ENCODE measurements around the gene RAB8B.

RAB8B gene

DNA sequence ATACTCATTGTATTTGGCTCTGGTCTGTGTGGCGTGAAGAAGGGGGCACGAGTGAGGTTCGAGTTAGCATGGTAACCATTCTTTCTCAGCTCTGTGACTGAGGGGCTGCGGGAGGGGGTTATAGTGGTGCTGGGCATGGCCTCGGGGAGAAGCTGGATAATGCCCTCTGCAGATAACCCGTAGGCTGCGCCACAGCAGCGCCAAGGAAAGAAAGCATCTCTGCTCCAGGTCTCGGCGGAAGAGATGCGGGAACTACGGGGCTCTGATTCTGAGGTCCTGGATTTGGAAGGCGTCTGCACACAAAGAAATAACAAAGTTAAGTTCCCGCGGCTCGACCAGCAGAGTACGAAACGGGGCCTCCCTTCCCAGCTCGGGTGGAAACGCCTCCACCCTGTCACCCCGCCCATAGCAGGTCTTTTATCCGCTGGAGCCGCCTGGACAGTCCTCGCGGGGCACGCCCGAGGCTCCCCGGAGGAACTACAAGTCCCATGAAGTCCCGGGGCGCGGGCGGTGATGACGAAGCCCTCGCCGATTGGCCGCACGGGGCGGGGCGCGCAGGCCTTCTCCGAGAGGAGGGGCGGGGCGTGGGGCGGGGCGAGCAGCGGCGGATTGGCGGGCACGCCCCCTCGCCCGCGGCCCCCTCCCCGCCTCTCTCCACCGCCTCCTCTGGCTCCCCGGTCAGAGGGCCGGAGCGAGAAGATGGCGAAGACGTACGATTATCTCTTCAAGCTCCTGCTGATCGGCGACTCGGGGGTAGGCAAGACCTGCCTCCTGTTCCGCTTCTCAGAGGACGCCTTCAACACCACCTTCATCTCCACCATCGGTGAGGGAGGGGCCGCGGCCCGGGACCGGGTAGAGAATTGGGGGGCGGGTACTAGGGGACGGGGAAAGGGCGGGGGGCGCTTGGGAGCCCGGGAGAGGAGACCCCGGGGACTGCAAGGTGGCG, at the start of gene RAB8B:
TSS of gene RAB8B (plus strand) at position 681 of the 946 bp plus-strand sequence. CDS start at position 700, 19 bp downstream.
- peak; percentile 98 to 99 for DNase-seq
- TF ChIP-seq POLR2A (IDR thresholded peaks at IDR 0.05; ENCODE audit: low read length) (no peak), GATA1 (IDR thresholded peaks at IDR 0.05; ENCODE audit: low read depth, low read length) (no peak)

DNA sequence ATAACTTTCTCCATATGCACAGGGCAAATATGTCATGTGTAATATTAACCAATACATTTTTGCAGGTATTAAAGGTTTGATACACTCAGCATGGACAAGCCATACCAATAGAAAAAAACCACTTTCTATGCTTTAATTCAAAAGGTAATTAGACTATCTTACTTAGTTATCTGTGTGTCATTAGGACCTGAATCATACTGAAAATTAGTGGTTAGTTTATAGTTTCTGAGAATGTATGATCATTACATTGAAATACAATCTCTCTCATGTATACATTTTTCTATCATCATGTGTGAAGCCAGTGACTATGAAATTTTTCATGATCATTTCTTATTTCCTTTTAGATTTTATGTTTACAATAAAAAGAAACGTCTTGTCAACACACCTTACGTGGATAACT, 48.5 kb upstream of the RAB8B start:
- no peak for DNase-seq
- no peak for TF ChIP-seq POLR2A (IDR thresholded peaks at IDR 0.05; ENCODE audit: low read length)
- TF ChIP-seq GATA1 (IDR thresholded peaks at IDR 0.05; ENCODE audit: low read depth, low read length): no peak

- no peak for TF ChIP-seq GATA1 (IDR thresholded peaks at IDR 0.05; ENCODE audit: low read depth, low read length)
- TF ChIP-seq POLR2A (IDR thresholded peaks at IDR 0.05; ENCODE audit: low read length): no peak
- no peak for DNase-seq
Measured at GRCh38 chr15:63145426-63145825, 44.0 kb upstream of the RAB8B start.

- no peak for TF ChIP-seq POLR2A (IDR thresholded peaks at IDR 0.05; ENCODE audit: low read length)
- no peak for TF ChIP-seq GATA1 (IDR thresholded peaks at IDR 0.05; ENCODE audit: low read depth, low read length)
- no peak for DNase-seq
Measured at GRCh38 chr15:63146684-63147083, 42.7 kb upstream of the RAB8B start.

DNA sequence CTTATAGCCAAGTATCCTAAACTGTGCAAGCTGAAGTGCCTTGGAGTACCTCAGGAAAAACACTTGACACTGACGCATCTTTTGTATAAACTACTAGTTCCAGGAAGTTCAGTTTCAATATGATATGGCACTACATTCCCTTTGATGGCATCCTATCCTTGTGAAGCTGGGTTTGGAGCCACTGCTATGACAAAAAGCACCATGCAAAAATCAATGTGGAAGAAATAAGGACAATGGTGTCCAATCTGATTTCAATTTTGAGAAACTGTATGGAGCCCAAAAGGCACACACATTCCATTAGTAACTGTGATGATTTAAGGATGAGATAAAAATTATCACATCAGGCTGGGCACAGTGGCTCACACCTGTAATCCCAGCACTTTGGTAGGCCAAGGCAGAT, 37.7 kb upstream of the RAB8B start:
- no peak for DNase-seq
- no peak for TF ChIP-seq GATA1 (IDR thresholded peaks at IDR 0.05; ENCODE audit: low read depth, low read length)
- no peak for TF ChIP-seq POLR2A (IDR thresholded peaks at IDR 0.05; ENCODE audit: low read length)

GRCh38 chr15:63155486-63155885, 33.9 kb upstream of the RAB8B start:
- TF ChIP-seq POLR2A (IDR thresholded peaks at IDR 0.05; ENCODE audit: low read length) (no peak), GATA1 (IDR thresholded peaks at IDR 0.05; ENCODE audit: low read depth, low read length) (no peak)
- no peak for DNase-seq

DNA sequence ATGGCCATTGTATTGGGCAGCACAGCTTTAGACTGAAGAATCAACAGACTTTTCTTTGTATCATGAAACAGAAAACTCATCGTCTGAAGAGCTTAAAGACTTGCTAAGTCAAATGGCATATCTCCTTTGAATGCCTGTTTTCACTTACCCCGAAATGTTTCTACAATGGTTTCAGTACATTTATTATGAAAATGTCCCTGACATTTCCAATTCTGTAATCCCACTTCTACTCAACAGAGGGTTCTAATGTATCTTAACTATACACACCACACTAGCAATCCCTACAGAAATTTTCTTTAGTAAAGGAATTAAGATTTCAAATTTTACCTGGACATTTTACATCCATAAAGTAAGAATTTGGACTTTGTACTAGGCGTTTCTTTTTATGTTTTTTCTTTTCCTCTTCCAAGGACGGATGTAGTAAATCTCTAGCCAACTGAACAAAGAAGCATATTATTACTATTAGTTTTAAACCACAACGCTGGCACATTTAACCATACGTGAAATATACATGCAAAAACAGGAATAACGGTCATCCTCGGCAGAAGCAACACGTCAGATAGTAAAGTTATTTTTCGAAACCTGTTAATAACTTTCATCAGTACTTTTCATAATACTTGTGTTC, 33.2 kb upstream of the RAB8B start:
- DNase-seq: peak; percentile 29 to 58
- no peak for TF ChIP-seq POLR2A (IDR thresholded peaks at IDR 0.05; ENCODE audit: low read length)
- TF ChIP-seq GATA1 (IDR thresholded peaks at IDR 0.05; ENCODE audit: low read depth, low read length): no peak

GRCh38 chr15:63156755-63157117, 32.7 kb upstream of the RAB8B start:
- TF ChIP-seq POLR2A (IDR thresholded peaks at IDR 0.05; ENCODE audit: low read length) (no peak), GATA1 (IDR thresholded peaks at IDR 0.05; ENCODE audit: low read depth, low read length) (no peak)
- DNase-seq: peak; percentile 68 to 86

DNA sequence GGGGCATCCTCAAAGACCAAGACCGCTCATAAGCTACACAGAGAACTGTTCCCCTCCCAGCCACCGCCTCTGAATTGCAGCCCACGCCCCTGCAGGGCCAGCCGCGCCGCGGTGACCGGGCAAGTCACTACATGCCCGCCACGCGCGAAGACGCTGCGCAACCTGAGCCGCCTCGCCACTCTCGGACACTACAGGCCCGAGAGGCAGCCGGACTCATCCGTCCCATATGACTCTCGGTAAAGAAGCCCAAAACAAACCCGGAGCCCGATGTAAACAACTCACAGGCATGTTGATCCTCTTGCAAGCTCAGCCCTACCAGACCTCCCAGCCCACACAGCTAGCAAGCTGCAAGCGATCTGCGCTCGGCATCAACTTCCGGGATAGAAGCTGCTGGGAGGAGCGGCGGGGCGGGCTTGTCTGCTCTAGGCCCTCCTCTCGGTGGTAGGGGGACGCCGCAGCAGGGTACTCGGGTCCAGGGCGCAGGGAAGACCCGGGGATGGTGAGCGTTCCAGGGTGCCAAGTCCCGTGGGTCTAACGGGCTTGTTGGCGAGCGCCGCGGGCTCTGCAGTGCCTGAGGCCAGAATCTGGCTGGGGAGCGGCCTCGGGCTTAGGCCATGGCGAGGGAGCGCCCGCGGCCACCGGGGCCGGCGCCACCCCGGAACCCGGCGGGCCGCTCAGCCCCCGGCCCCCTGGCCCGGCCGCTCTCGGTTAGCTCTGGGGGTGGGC, 32.1 kb upstream of the RAB8B start, which contains the start of gene RPS27L:
TSS of gene RPS27L (minus strand) at position 360 of the 726 bp plus-strand sequence. CDS start at position 288, 72 bp downstream.
- peak; percentile 93 to 95 for DNase-seq
- TF ChIP-seq GATA1 (IDR thresholded peaks at IDR 0.05; ENCODE audit: low read depth, low read length) (no peak), POLR2A (IDR thresholded peaks at IDR 0.05; ENCODE audit: low read length) (peak; percentile 99)

DNA sequence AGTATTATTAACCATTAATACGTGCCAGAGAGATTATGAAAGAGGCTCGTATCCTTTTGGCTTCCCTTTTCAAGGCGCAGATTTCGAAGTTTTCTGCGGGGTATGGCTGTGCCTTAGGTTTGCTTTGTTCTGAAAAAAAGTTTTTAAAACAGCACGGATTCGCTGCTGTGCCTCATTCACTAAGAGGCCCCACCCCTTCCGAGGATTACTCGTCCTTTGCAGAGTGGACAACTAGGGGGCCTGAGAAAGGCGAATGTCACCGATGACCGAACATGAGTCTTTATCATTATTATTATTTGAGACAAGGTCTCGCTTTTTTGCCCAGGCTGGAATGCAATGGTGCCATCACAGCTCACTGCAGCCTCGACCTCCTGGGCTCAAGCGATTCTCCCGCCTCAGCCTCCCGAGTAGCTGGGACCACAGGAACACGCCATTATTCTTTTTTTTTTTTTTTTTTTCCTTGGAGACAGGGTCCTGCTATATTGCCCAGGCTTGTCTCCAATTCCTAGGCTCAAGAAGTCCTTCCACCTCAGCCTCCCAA, 31.4 kb upstream of the RAB8B start:
- peak; percentile 73 to 79 for DNase-seq

GRCh38 chr15:63160638-63161037, 28.8 kb upstream of the RAB8B start:
- DNase-seq: no peak
- TF ChIP-seq POLR2A (IDR thresholded peaks at IDR 0.05; ENCODE audit: low read length) (no peak), GATA1 (IDR thresholded peaks at IDR 0.05; ENCODE audit: low read depth, low read length) (no peak)

More for the DNA sequence above, 31.4 kb upstream of the RAB8B start:
- TF ChIP-seq POLR2A (IDR thresholded peaks at IDR 0.05; ENCODE audit: low read length): no peak
- TF ChIP-seq GATA1 (IDR thresholded peaks at IDR 0.05; ENCODE audit: low read depth, low read length): no peak

DNA sequence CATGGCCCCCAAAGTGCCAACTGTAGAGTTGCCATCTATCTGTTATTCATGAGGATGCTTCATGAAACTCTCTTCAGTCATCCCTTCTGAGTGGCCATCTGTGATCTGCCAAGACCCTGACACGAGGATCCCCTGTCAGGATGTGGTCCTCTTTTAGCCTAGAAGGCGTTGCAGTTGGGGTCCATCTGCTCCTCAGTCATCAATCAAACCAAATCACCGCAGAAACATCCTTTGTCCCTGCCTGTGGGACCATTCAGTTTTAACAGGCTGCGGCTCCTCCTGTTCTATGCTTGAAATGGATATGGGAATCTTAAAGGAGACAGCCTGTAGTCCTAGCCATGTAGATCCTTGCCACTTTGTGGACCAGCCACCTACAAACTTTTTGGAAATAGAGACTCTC, 26.2 kb upstream of the RAB8B start:
- no peak for DNase-seq
- no peak for TF ChIP-seq GATA1 (IDR thresholded peaks at IDR 0.05; ENCODE audit: low read depth, low read length)

GRCh38 chr15:63165166-63165859, 24.1 kb upstream of the RAB8B start:
- TF ChIP-seq GATA1 (IDR thresholded peaks at IDR 0.05; ENCODE audit: low read depth, low read length): no peak

More at GRCh38 chr15:63165166-63165859, 24.1 kb upstream of the RAB8B start:
- no peak for DNase-seq
